ENCODE data around the gene INTS6.

INTS6 gene

DNA sequence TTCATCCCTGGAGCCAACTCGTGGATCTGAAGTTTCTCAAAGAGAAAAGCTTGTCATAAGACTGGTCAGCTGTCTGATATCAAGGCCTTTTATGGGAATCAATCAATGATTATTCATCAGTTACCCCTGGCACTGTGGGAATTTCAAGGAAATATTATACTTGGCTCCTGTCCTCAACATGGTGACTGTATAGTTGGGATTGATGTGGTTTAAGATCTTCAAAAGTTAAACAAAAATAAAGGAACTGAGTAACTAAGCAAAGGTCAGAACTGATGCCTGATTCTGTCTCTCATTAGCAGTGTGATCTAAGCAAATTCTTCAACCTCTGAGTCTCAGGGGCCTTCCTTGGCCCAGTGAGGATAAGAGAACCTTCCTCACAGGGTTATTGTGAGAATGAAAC lies 135.6 kb downstream of the INTS6 start:
- no peak for DNase-seq (ENCODE audit: low spot score)

DNA sequence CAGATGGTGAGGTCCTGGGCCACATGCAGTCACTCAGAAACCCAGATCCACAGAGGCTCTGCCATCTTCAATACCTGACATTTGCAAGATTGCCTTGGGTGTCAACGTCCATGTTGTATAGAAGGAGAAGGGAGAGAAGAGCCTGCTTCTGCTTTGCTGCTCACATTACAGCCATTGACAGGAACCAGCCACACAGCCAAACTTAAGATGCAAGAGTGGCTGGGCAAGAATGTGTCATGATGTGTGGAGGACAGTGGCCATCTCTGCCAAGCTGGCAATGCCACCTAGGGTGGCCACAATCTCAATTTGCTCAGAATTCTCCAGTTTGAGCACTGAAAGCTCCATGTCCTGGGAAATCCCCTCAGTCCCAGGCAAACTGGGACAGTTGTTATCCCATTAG lies 139.2 kb downstream of the INTS6 start:
- DNase-seq (ENCODE audit: low spot score), result no peak

DNA sequence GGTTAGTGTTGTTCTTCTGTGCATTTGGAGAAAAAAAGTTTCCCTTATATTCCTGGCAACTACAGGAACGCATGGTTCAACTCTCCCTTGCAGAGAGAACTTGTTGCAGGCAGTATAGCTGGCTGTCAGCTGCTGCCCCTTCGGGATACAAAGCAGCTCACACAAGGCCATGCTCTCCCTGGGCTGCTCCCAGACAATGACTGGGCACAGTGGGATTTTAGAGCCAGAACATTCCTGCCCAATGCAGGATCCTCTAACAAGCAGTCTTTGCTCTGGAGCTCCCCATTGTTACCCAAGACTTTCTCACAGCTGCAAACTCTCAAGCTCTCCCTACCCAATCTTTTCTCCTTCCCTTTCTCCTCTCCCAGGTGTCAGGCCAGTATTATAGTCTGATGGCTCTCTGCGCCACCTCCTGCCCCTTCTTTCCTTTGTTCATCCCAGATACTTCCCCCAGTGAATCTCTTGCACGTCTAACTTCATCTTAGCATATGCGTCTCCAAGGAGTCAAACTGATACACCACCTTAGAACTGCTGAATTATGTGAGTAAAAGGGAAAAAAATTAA lies 140.8 kb downstream of the INTS6 start:
- no peak for DNase-seq (ENCODE audit: low spot score)
